SH-SY5Y (cell line): Measurements from ENCODE around the gene CDK6.

Experiments used
- GATA2 ChIP-seq: IDR thresholded peaks from 2 replicates; pipeline ENCODE4 v1.6.1; 2011; ENCODE audit warnings: mild to moderate bottlenecking, low read depth, low read length
- GATA3 ChIP-seq: IDR thresholded peaks from 2 replicates; pipeline ENCODE4 v1.6.1; 2011; ENCODE audit warnings: low read depth, mild to moderate bottlenecking, low read length, moderate library complexity

CDK6 gene

GRCh38 chr7:92769844-92770243, 66.5 kb downstream of the CDK6 start:
- TF ChIP-seq GATA2 (no peak; the same call in 1 of the 2 replicates), GATA3 (no peak)

- TF ChIP-seq GATA2 (no peak), GATA3 (no peak)
Measured at GRCh38 chr7:92769394-92769699, 67.0 kb downstream of the CDK6 start.

- TF ChIP-seq GATA3 (peak; percentile 93), GATA2 (peak; percentile 84)
Measured at GRCh38 chr7:92768501-92769393, 67.6 kb downstream of the CDK6 start.

- no peak for TF ChIP-seq GATA2
- no peak for TF ChIP-seq GATA3
Measured at GRCh38 chr7:92767437-92767836, 68.9 kb downstream of the CDK6 start.

- no peak for TF ChIP-seq GATA2
- TF ChIP-seq GATA3, result no peak
Measured at GRCh38 chr7:92766461-92767003, 69.8 kb downstream of the CDK6 start.

- TF ChIP-seq GATA2 (no peak), GATA3 (no peak)
Measured at GRCh38 chr7:92765725-92766124, 70.6 kb downstream of the CDK6 start.

- TF ChIP-seq GATA2, result no peak
- no peak for TF ChIP-seq GATA3
Measured at GRCh38 chr7:92763636-92764423, 72.5 kb downstream of the CDK6 start.

GRCh38 chr7:92762851-92763250, 73.5 kb downstream of the CDK6 start:
- TF ChIP-seq GATA2 (no peak), GATA3 (no peak)

GRCh38 chr7:92761391-92762097, 74.8 kb downstream of the CDK6 start:
- TF ChIP-seq GATA3 (no peak; the same call in 1 of the 2 replicates), GATA2 (no peak)

GRCh38 chr7:92758796-92759431, 77.5 kb downstream of the CDK6 start:
- TF ChIP-seq GATA3 (no peak), GATA2 (no peak)

- TF ChIP-seq GATA3, result no peak
Measured at GRCh38 chr7:92755680-92756079, 80.7 kb downstream of the CDK6 start.

- TF ChIP-seq GATA2 (peak; percentile 87), GATA3 (peak; percentile 89)
Measured at GRCh38 chr7:92754919-92755581, 81.3 kb downstream of the CDK6 start.

GRCh38 chr7:92753614-92754013, 82.8 kb downstream of the CDK6 start:
- TF ChIP-seq GATA2 (no peak), GATA3 (no peak)
